Neuronal stem cell (in vitro differentiated cells): Measurements from ENCODE around the gene NUBPL.
"Not testable (repeated sequence)": the region's sequence is repeated elsewhere in the genome, so short reads cannot be mapped to it uniquely, and the experiment has no call there.

Experiments used
- DNase-seq: peaks from one replicate; pipeline ENCODE4 v3.0.0-alpha.2; 2013; ENCODE audit warnings: low spot score
- H2AFZ ChIP-seq: one replicate; pipeline ENCODE4 v1.6.1; 2013; ENCODE audit warnings: mild to moderate bottlenecking, low read length, inconsistent platforms
- H2AK5ac ChIP-seq: 2 replicates; pipeline ENCODE4 v1.6.1; 2013; ENCODE audit warnings: low read depth, mild to moderate bottlenecking, inconsistent platforms, low read length, moderate library complexity, mixed read lengths
- H2BK120ac ChIP-seq: 2 replicates; pipeline ENCODE4 v1.6.1; 2013; ENCODE audit warnings: low read depth, mild to moderate bottlenecking, inconsistent platforms, low read length, moderate library complexity, mixed read lengths
- H2BK12ac ChIP-seq: one replicate; pipeline ENCODE4 v1.6.1; 2013; ENCODE audit warnings: low read length, inconsistent platforms
- H2BK15ac ChIP-seq: 2 replicates; pipeline ENCODE4 v1.6.1; 2013; ENCODE audit warnings: mild to moderate bottlenecking, low read length, inconsistent platforms, mixed read lengths
- H2BK5ac ChIP-seq: one replicate; pipeline ENCODE4 v1.6.1; 2013; ENCODE audit warnings: inconsistent platforms, mild to moderate bottlenecking, low read length, moderate library complexity
- H3K14ac ChIP-seq: one replicate; pipeline ENCODE4 v1.6.1; 2013; ENCODE audit warnings: low read length, inconsistent platforms
- H3K18ac ChIP-seq: 2 replicates; pipeline ENCODE4 v1.6.1; 2013; ENCODE audit warnings: low read length, inconsistent platforms
- H3K23ac ChIP-seq: 2 replicates; pipeline ENCODE4 v1.6.1; 2013; ENCODE audit warnings: low read depth, mild to moderate bottlenecking, mixed read lengths, low read length, inconsistent platforms; ENCODE audit not compliant: poor library complexity
- H3K27ac ChIP-seq: replicated peaks from 3 replicates; pipeline ENCODE4 v1.5.1; 2013; ENCODE audit warnings: low read length, inconsistent platforms
- H3K27me3 ChIP-seq, 3 experiments: 2 replicates each; pipeline ENCODE4 v1.6.1; 2013; ENCODE audit warnings: low read length in 3 of 3, mild to moderate bottlenecking in 2 of 3, inconsistent platforms in 1 of 3, low read depth in 1 of 3, mixed read lengths in 1 of 3, moderate library complexity in 1 of 3; ENCODE audit not compliant: control insufficient read depth in 3 of 3, insufficient read depth in 3 of 3
- H3K36me3 ChIP-seq, 2 donors: replicated peaks in 1 of 2; 2 replicates each; pipeline ENCODE4 v1.6.1; 2013; ENCODE audit warnings: low read length in 2 of 2; ENCODE audit not compliant: control insufficient read depth in 2 of 2, insufficient read depth in 2 of 2
- H3K4ac ChIP-seq: 2 replicates; pipeline ENCODE4 v1.6.1; 2013; ENCODE audit warnings: inconsistent platforms, mild to moderate bottlenecking, low read length, moderate library complexity
- H3K4me1 ChIP-seq, 2 donors: 1 replicate in 1 of 2; 2 replicates in 1 of 2; pipeline ENCODE4 v1.6.1; 2013; ENCODE audit warnings: low read length in 2 of 2, low read depth in 1 of 2; ENCODE audit not compliant: control insufficient read depth in 2 of 2, insufficient read depth in 1 of 2
- H3K4me2 ChIP-seq: one replicate; pipeline ENCODE4 v1.6.1; 2013; ENCODE audit warnings: mild to moderate bottlenecking, low read length, inconsistent platforms; ENCODE audit not compliant: insufficient read depth, poor library complexity, severe bottlenecking
- H3K4me3 ChIP-seq, 2 donors: 2 replicates each; pipeline ENCODE4 v1.5.1; 2013; ENCODE audit warnings: low read length in 2 of 2, mild to moderate bottlenecking in 2 of 2, inconsistent platforms in 1 of 2, moderate library complexity in 1 of 2
- H3K79me1 ChIP-seq: one replicate; pipeline ENCODE4 v1.6.1; 2013; ENCODE audit warnings: low read depth, mild to moderate bottlenecking, inconsistent platforms, low read length, moderate library complexity
- H3K9ac ChIP-seq: one replicate; pipeline ENCODE4 v1.6.1; 2013; ENCODE audit warnings: mild to moderate bottlenecking, low read depth, low read length, inconsistent platforms; ENCODE audit not compliant: poor library complexity
- H3K9me3 ChIP-seq, 2 donors: replicated peaks in 1 of 2; 2 replicates each; pipeline versions ENCODE3 to v1.6.1; 2013; ENCODE audit warnings: low read length in 2 of 2, mild to moderate bottlenecking in 2 of 2, inconsistent platforms in 1 of 2, low read depth in 1 of 2, mixed read lengths in 1 of 2, moderate library complexity in 1 of 2; ENCODE audit not compliant: control insufficient read depth in 2 of 2, insufficient read depth in 1 of 2
- H4K8ac ChIP-seq: one replicate; pipeline ENCODE4 v1.6.1; 2013; ENCODE audit warnings: low read depth, mild to moderate bottlenecking, inconsistent platforms, low read length, moderate library complexity
- H4K91ac ChIP-seq: one replicate; pipeline ENCODE4 v1.6.1; 2013; ENCODE audit warnings: low read length, low read depth, mild to moderate bottlenecking, inconsistent platforms; ENCODE audit not compliant: poor library complexity
- WGBS, 2 donors: extraction: QIAGEN DNeasy Blood & Tissue Kit; methylation state at CpG; one replicate each; pipeline ENCODE4 v1.1.7; 2013; ENCODE audit warnings: missing lambda C conversion rate in 2 of 2, mixed read lengths in 1 of 2; ENCODE audit not compliant: insufficient read length in 2 of 2, insufficient replicate concordance in 1 of 2; ENCODE audit errors: extremely low coverage in 2 of 2; 5-methylcytosine and 5-hydroxymethylcytosine counted together

The NUBPL gene

DNA sequence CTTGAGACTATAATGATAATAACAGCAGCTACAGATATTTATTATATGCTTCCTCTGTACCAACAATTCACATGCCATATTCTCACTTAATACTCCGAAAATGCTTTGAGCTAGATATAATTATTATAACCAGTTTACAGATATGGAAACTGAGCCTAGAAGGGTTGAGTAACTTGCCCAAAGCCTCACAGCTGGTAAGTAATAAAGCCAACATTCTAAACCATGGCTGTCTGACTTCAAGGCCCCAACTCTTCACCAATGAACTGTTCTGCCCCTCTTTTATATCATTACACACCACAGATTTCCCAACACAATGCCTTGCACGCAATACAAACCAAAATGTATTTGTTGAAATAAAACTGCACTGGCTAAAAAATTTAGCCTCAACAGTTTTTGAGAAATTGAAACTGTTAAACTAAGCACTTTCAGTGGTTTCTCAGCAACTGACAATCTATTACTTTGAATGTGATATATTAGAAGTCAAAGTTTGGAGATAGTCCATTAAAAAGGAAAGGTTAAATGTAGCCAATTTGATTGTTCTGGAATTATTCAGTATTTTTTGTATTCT, 293.4 kb downstream of the NUBPL start:
- Histone ChIP-seq H3K36me3 (peaks cover 0 to 2% of the 10 kb centered on the region in 2 donors), H3K4me3 (no peak overlapping the region), H3K27ac (no peak overlapping the region), H2AK5ac (no peak overlapping the region), H3K23ac (no peak overlapping the region), H2BK5ac (no peak overlapping the region), H4K8ac (no peak overlapping the region), H3K79me1 (no peaks in the 10 kb centered on the region), H3K27me3 (no peaks in the 10 kb centered on the region), H2BK12ac (no peak overlapping the region), H3K18ac (no peak overlapping the region), H3K9me3 (no peaks in the 10 kb centered on the region), H2AFZ (no peak overlapping the region), H4K91ac (no peak overlapping the region), H3K4ac (no peak overlapping the region), H3K9ac (no peak overlapping the region), H3K4me1 (no peaks in the 10 kb centered on the region), H2BK120ac (no peak overlapping the region), H3K14ac (no peak overlapping the region), H2BK15ac (no peak overlapping the region), H3K4me2 (no peak overlapping the region)
- WGBS, 2 donors = no CpG with 5 or more reads among the region's 2 CpGs
- DNase-seq = no peak

DNA sequence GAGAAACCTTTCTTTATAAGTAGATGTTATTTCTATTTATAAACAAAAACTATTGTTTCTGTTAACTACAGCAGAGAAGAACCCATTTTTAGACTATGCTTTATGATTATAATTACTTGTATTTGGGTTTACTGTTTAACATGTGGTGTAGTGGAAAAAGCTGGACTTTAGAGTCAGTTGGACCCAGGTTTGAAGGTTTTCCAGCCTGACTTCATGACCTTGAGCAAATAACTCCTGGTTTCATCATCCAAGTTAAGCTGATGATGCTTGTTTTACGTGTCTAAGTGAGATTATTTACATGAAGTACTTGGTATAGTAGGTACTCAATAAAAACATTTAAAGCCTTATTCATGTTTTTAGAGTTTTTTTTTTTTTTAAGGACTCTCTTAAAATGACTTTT, 294.1 kb downstream of the NUBPL start:
- WGBS, 2 donors = no CpG with 5 or more reads among the region's 1 CpG

DNA sequence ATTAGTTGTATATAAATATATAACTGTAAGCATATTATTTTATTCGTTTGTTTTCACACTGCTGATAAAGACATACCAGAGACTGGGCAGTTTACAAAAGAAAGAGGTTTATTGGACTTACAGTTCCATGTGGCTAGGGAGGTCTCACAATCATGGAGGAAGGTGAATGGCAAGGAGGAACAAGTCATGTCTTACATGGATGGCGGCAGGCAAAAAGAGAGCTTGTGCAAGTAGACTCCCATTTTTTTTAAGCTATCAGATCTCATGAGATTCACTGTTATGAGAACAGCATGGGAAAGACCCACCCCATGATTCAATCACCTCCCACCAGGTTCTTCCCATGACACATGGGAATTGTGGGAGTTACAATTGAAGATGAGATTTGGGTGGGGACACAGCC, 294.8 kb downstream of the NUBPL start:
- not testable (repeated sequence) for H3K27me3 ChIP-seq, H3K9ac ChIP-seq, H3K4me2 ChIP-seq, H2BK5ac ChIP-seq, H3K9me3 ChIP-seq, H3K14ac ChIP-seq, H4K91ac ChIP-seq, H3K36me3 ChIP-seq, H2BK120ac ChIP-seq, H2BK15ac ChIP-seq, H2AFZ ChIP-seq, H2BK12ac ChIP-seq, H2AK5ac ChIP-seq, H3K4ac ChIP-seq, H3K4me3 ChIP-seq, H3K23ac ChIP-seq, H4K8ac ChIP-seq, H3K27ac ChIP-seq, H3K18ac ChIP-seq, DNase-seq, H3K4me1 ChIP-seq, H3K79me1 ChIP-seq
- no CpG with 5 or more reads among the region's 2 CpGs for WGBS, 2 donors

More for the DNA sequence above, 294.1 kb downstream of the NUBPL start:
- no peak overlapping the region for H2AFZ ChIP-seq
- no peak overlapping the region for H2BK5ac ChIP-seq
- no peak overlapping the region for H2BK120ac ChIP-seq
- no peak overlapping the region for H3K9ac ChIP-seq
- H3K23ac ChIP-seq = no peak overlapping the region
- no peak overlapping the region for H2BK12ac ChIP-seq
- no peaks in the 10 kb centered on the region for H3K4me1 ChIP-seq
- H4K8ac ChIP-seq = no peak overlapping the region
- H3K27ac ChIP-seq = no peak overlapping the region
- H3K9me3 ChIP-seq = no peaks in the 10 kb centered on the region
- H3K4me3 ChIP-seq = no peak overlapping the region
- no peak overlapping the region for H3K4ac ChIP-seq
- H3K4me2 ChIP-seq = no peak overlapping the region
- H3K79me1 ChIP-seq = no peaks in the 10 kb centered on the region
- H3K27me3 ChIP-seq = no peaks in the 10 kb centered on the region
- no peak overlapping the region for H3K18ac ChIP-seq
- H3K36me3 ChIP-seq = peaks cover 0 to 2% of the 10 kb centered on the region in 2 donors
- no peak overlapping the region for H2AK5ac ChIP-seq
- no peak for DNase-seq
- H4K91ac ChIP-seq = no peak overlapping the region
- H2BK15ac ChIP-seq = no peak overlapping the region
- no peak overlapping the region for H3K14ac ChIP-seq

DNA sequence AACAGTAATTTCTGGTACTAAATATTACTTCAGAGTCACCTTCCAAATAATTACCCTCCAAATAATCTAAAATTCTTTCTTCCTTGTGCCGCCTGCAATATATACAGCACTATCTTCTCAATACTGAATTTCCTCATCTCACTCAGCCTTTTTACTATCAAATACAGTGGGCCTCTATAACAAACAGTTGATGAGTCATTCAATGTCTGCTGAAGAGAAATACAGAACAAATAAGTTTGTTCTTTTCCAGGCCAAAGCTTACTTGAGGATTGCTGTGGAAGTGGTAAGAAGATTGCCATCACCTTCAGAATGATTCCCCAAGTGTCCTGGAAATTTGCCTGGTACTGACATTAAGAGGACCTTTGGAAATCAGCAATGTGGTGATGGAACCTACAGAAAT, 297.7 kb downstream of the NUBPL start:
- Histone ChIP-seq H3K79me1 (no peaks in the 10 kb centered on the region), H3K9ac (no peak overlapping the region), H3K23ac (no peak overlapping the region), H3K9me3 (no peaks in the 10 kb centered on the region), H3K27ac (no peak overlapping the region), H3K4me1 (no peaks in the 10 kb centered on the region), H2AFZ (no peak overlapping the region), H2BK5ac (no peak overlapping the region), H3K4me2 (no peak overlapping the region), H2AK5ac (no peak overlapping the region), H4K8ac (no peak overlapping the region), H3K4ac (no peak overlapping the region), H2BK15ac (no peak overlapping the region), H3K14ac (no peak overlapping the region), H2BK120ac (no peak overlapping the region), H3K18ac (no peak overlapping the region), H3K36me3 (peaks cover 0 to 2% of the 10 kb centered on the region in 2 donors), H3K4me3 (no peak overlapping the region), H2BK12ac (no peak overlapping the region), H3K27me3 (no peaks in the 10 kb centered on the region), H4K91ac (no peak overlapping the region)
- no peak for DNase-seq
- WGBS, 2 donors = 100% methylated on average over 1 of the region's 1 CpG; no CpG with 5 or more reads in 1 of the 2 donors
